ENCODE results near the gene TNFAIP8L3. TPM values are rescaled to one million over a fixed set of nuclear protein-coding genes. Genes with fewer than 3 reads are reported as not detected.

The TNFAIP8L3 gene
- total RNA-seq, 4 donors from 2014 or later = 13.4 to 26.4 (median 15.6) TPM

DNA sequence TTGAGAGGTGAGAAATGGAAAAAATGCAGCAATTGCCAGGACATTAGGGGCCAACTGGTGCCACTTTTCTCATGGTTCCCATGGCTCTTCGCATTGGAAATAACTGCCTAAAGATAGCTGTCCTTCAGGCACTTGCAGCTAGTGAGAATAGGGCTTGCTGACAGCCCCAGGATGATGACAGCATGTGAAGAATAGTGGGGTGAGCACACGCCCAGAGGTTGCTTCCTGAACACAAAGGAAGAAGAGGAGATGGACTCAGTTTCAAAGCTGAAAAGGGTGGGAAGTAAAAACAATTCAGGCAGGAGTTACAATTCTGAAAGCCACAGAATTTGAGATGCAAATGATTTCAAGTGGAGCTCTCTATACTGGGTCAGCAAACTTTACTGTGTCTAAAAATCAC is 45.6 kb downstream of the TNFAIP8L3 start:
- peaks cover 15 to 61% (median 46%) of the 10 kb centered on the region in 4 donors for H3K4me1 ChIP-seq
- no peaks in the 10 kb centered on the region for H3K9me3 ChIP-seq
- 68% methylated on average over 2 of the region's 2 CpGs for WGBS
- no peak overlapping the region for H3K27ac ChIP-seq (replicated peaks in 1 of 4)
- intact Hi-C loops (cut with DNase I) = no loop called here
- H3K4me3 ChIP-seq = no peak overlapping the region
- no peaks in the 10 kb centered on the region for H3K36me3 ChIP-seq
- TF ChIP-seq POLR2AphosphoS5 (IDR thresholded peaks at IDR 0.05) = no peak
- no peak for TF ChIP-seq EP300 (IDR thresholded peaks at IDR 0.05)
- TF ChIP-seq POLR2A (IDR thresholded peaks at IDR 0.05; ENCODE audit: low read depth) = no peak
- H3K27me3 ChIP-seq = no peaks in the 10 kb centered on the region
- peak; percentile 47 for DNase-seq (ENCODE audit: extremely low spot score)

DNA sequence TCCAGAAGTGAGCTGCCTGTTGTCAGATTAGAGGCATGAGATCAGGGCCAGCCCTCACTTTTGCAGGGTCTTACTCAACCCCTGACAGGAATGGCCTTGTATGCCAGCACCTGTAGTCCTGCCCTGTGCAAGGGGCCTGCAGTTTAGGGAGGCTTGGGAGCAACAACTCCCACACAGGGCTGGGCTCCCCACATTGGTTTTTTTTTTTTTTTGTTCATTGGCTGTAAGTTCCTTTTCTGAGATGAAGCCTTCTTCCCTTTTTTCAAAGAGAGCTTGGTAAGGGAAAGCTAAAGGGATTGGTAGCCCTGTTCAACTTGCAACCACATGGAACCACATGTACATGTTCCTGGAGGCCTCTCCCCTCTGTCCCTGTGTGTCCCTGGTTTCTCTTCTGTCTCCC is 46.4 kb downstream of the TNFAIP8L3 start:
- H3K9me3 ChIP-seq = no peaks in the 10 kb centered on the region
- H3K36me3 ChIP-seq = no peaks in the 10 kb centered on the region
- H3K4me3 ChIP-seq = no peak overlapping the region
- peaks cover 15 to 67% (median 48%) of the 10 kb centered on the region in 4 donors for H3K4me1 ChIP-seq
- intact Hi-C loops (cut with DNase I) = no loop called here
- no peaks in the 10 kb centered on the region for H3K27me3 ChIP-seq
- H3K27ac ChIP-seq (replicated peaks in 1 of 4) = no peak overlapping the region
- peak; percentile 79 for DNase-seq (ENCODE audit: extremely low spot score)
- TF ChIP-seq POLR2A (IDR thresholded peaks at IDR 0.05; ENCODE audit: low read depth) (no peak), POLR2AphosphoS5 (IDR thresholded peaks at IDR 0.05) (no peak), EP300 (IDR thresholded peaks at IDR 0.05) (no peak)
- TF ChIP-seq, protein P1, sequence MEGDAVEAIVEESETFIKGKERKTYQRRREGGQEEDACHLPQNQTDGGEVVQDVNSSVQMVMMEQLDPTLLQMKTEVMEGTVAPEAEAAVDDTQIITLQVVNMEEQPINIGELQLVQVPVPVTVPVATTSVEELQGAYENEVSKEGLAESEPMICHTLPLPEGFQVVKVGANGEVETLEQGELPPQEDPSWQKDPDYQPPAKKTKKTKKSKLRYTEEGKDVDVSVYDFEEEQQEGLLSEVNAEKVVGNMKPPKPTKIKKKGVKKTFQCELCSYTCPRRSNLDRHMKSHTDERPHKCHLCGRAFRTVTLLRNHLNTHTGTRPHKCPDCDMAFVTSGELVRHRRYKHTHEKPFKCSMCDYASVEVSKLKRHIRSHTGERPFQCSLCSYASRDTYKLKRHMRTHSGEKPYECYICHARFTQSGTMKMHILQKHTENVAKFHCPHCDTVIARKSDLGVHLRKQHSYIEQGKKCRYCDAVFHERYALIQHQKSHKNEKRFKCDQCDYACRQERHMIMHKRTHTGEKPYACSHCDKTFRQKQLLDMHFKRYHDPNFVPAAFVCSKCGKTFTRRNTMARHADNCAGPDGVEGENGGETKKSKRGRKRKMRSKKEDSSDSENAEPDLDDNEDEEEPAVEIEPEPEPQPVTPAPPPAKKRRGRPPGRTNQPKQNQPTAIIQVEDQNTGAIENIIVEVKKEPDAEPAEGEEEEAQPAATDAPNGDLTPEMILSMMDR (IDR thresholded peaks at IDR 0.05) = no peak

DNA sequence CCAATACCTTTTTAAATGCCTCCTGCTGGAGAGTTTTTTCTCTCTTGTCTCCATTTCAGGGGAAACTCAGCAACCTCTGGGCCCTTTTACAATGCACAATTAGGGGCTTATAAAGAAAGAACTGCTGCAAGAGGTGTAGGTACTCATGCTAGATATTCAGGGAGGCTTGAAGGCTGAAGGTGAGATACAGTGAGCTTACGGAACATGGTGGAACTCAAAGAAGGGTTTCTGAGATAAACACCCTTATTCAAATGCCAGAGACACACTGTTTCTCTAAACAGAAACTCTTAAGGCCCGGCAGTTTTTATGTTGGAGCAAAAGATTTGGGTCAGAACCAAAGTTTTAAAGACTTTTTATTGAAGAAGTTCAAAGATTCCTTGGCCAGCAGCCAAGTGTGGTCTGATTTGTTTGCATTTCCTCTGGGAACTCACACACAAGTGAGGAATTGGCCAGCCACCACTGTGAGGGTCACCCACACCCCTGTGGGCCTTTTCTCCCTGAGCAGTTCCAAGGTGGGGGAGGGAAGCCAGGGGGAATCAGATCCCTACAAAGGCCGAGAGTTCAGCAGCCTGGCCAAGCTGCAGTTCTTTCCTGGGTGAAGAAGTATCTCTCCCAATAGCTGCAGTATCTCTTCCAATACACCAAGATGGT is 47.8 kb downstream of the TNFAIP8L3 start:
- peak; percentile 90 for DNase-seq (ENCODE audit: extremely low spot score)
- Histone ChIP-seq H3K9me3 (no peaks in the 10 kb centered on the region), H3K36me3 (no peaks in the 10 kb centered on the region), H3K4me1 (peaks cover 10 to 57% (median 38%) of the 10 kb centered on the region in 4 donors), H3K4me3 (no peak overlapping the region), H3K27ac (replicated peaks in 1 of 4) (no peak overlapping the region), H3K27me3 (no peaks in the 10 kb centered on the region)
- no peak for TF ChIP-seq EP300 (IDR thresholded peaks at IDR 0.05)
- TF ChIP-seq, protein P1 (IDR thresholded peaks at IDR 0.05) = no peak
- no peak for TF ChIP-seq POLR2A (IDR thresholded peaks at IDR 0.05; ENCODE audit: low read depth)
- no peak for TF ChIP-seq POLR2AphosphoS5 (IDR thresholded peaks at IDR 0.05)
- intact Hi-C loops (cut with DNase I) = no loop called here
- WGBS = 49% methylated on average over 3 of the region's 3 CpGs

- intact Hi-C loops (cut with DNase I) = no loop called here
- Histone ChIP-seq H3K27me3 (no peaks in the 10 kb centered on the region), H3K9me3 (no peaks in the 10 kb centered on the region), H3K27ac (replicated peaks in 1 of 4) (no peak overlapping the region), H3K36me3 (no peaks in the 10 kb centered on the region), H3K4me1 (peaks cover 4 to 50% (median 31%) of the 10 kb centered on the region in 4 donors), H3K4me3 (no peak overlapping the region)
- WGBS = 95% methylated on average over 2 of the region's 2 CpGs
- DNase-seq (ENCODE audit: extremely low spot score) = no peak
- TF ChIP-seq, protein P1 (IDR thresholded peaks at IDR 0.05) = no peak
- TF ChIP-seq EP300 (IDR thresholded peaks at IDR 0.05) (no peak), POLR2AphosphoS5 (IDR thresholded peaks at IDR 0.05) (no peak), POLR2A (IDR thresholded peaks at IDR 0.05; ENCODE audit: low read depth) (no peak)
Observed at GRCh38 chr15:51046016-51046415, 48.7 kb downstream of the TNFAIP8L3 start.

DNA sequence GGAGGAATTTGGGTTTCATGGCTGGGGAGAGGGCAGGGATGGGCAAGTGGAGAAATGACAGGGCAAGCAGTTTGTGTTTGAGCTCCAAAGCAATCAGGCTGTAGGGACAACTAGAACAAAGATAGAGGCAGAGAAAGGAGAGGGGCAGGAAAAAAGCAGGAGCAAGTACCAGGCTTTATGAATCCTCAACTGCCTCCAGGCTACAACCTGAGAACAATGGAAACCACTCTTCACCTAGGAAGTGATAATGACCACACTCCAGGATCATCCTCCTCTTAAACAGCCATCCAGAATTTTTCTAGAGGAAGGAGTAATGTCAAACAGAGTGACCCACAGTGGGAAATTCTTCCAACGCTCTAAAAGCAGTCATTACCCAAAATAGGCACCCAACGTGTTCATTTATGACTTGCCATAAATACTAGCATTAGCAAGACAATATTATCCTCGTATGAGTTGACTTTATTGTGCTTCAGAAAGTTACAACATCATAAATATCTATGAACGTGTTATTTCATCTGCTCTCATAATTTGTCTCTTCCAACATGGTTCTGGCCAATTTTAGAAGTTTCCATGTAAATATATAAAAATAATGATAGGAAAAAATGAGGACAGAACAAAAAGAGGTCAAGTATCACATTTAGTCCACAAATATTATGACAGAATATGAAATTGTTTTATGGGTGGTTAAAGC is 50.5 kb downstream of the TNFAIP8L3 start:
- Histone ChIP-seq H3K4me3 (no peak overlapping the region), H3K36me3 (no peaks in the 10 kb centered on the region), H3K4me1 (peaks cover 2 to 47% (median 30%) of the 10 kb centered on the region in 4 donors), H3K27ac (replicated peaks in 1 of 4) (peak overlapping the region in 3 of 4 donors; percentile 2 to 23 (median 9)), H3K9me3 (no peaks in the 10 kb centered on the region), H3K27me3 (no peaks in the 10 kb centered on the region)
- 21% methylated on average over 4 of the region's 4 CpGs for WGBS
- intact Hi-C loops (cut with DNase I) = no loop called here
- DNase-seq (ENCODE audit: extremely low spot score) = no peak
- TF ChIP-seq, protein P1 (IDR thresholded peaks at IDR 0.05) = no peak
- TF ChIP-seq EP300 (IDR thresholded peaks at IDR 0.05) (no peak), POLR2A (IDR thresholded peaks at IDR 0.05; ENCODE audit: low read depth) (no peak), POLR2AphosphoS5 (IDR thresholded peaks at IDR 0.05) (no peak)
